GM23248 (cell line): ENCODE results near the gene C10orf71. TPM values are rescaled to one million over a fixed set of nuclear protein-coding genes. Genes with fewer than 3 reads are reported as not detected.

Experiments used
- DNase-seq: peaks from one replicate; pipeline ENCODE4 v3.0.0-alpha.2; 2015
- H2AFZ ChIP-seq: fragments of 200-600 bp; sonication (generic); 2 replicates; pipeline ENCODE4 v1.6.1; 2016; ENCODE audit warnings: antibody characterized with exemption
- H3F3A ChIP-seq: fragments of 200-600 bp; sonication (generic); 2 replicates; pipeline ENCODE4 v1.6.1; 2016; ENCODE audit warnings: mild to moderate bottlenecking, antibody characterized with exemption, mixed run types; ENCODE audit not compliant: insufficient read depth
- H3K27ac ChIP-seq: fragments of 200-600 bp; sonication (generic); 2 replicates; pipeline ENCODE4 v1.5.1; 2016; ENCODE audit warnings: mild to moderate bottlenecking
- H3K27me3 ChIP-seq: fragments of 200-600 bp; sonication (generic); replicated peaks from 2 replicates; pipeline ENCODE4 v1.6.1; 2016; ENCODE audit warnings: mild to moderate bottlenecking; ENCODE audit not compliant: insufficient read depth
- H3K36me3 ChIP-seq: fragments of 200-600 bp; sonication (generic); 2 replicates; pipeline ENCODE4 v1.6.1; 2016; ENCODE audit warnings: low read depth, mild to moderate bottlenecking
- H3K4me1 ChIP-seq: fragments of 200-600 bp; sonication (generic); 2 replicates; pipeline ENCODE4 v1.6.1; 2016; ENCODE audit warnings: mild to moderate bottlenecking; ENCODE audit not compliant: insufficient read depth
- H3K4me2 ChIP-seq: fragments of 200-600 bp; sonication (generic); one replicate; pipeline ENCODE4 v1.6.1; 2016; ENCODE audit warnings: mild to moderate bottlenecking; ENCODE audit not compliant: unreplicated experiment
- H3K4me3 ChIP-seq: fragments of 200-600 bp; sonication (generic); 2 replicates; pipeline ENCODE4 v1.5.1; 2016; ENCODE audit warnings: mild to moderate bottlenecking
- H3K79me2 ChIP-seq: fragments of 200-600 bp; sonication (generic); 2 replicates; pipeline ENCODE4 v1.6.1; 2016; ENCODE audit warnings: mild to moderate bottlenecking; ENCODE audit not compliant: insufficient read depth
- H3K9ac ChIP-seq: fragments of 200-600 bp; sonication (generic); 2 replicates; pipeline ENCODE4 v1.6.1; 2016; ENCODE audit warnings: mild to moderate bottlenecking
- H3K9me2 ChIP-seq: fragments of 200-600 bp; sonication (generic); 2 replicates; pipeline ENCODE4 v1.6.1; 2016; ENCODE audit warnings: mixed run types, mild to moderate bottlenecking, moderate library complexity; ENCODE audit not compliant: insufficient read depth
- H3K9me3 ChIP-seq: fragments of 200-600 bp; sonication (generic); one replicate; pipeline ENCODE4 v1.6.1; 2017; ENCODE audit warnings: low read depth
- H4K20me1 ChIP-seq: fragments of 200-600 bp; sonication (generic); 2 replicates; pipeline ENCODE4 v1.6.0; 2016; ENCODE audit not compliant: insufficient read depth
- EZH2 ChIP-seq: fragments of 200-600 bp; sonication (generic); IDR thresholded peaks from 2 replicates; pipeline ENCODE4 v1.6.1; 2018; ENCODE audit warnings: antibody characterized with exemption, mild to moderate bottlenecking; ENCODE audit not compliant: insufficient read depth, poor library complexity, severe bottlenecking
- EZH2phosphoT487 ChIP-seq: fragments of 200-600 bp; sonication (generic); IDR thresholded peaks from 2 replicates; pipeline ENCODE4 v1.6.1; 2018; ENCODE audit warnings: antibody characterized with exemption, moderate library complexity, mild to moderate bottlenecking, low read depth; ENCODE audit not compliant: insufficient read depth
- WGBS, 2 experiments: methylation state at CpG; one replicate each; pipeline ENCODE4 v1.1.6; 2015 to 2017; ENCODE audit warnings: low lambda C conversion rate in 2 of 2, low coverage in 1 of 2; ENCODE audit errors: missing lambda C conversion rate in 2 of 2; 5-methylcytosine and 5-hydroxymethylcytosine counted together
- in situ Hi-C: fragments of 300-500 bp; cut with MboI; formaldehyde crosslinking; loops from 2 replicates; pipeline ENCODE4 v1.15.0; 2020
- polyA plus RNA-seq: library from polyadenylated mRNA; unstranded; fragments of >200 nt; fragmentation: Nextera tagmentation; extraction: Ambion mirVana; gene quantifications from 2 replicates; pipeline ENCODE4 v1.2.1, GENCODE V29; 2016
- total RNA-seq: library from RNA; depleted of rRNA; stranded (reverse); fragments of >200 nt; shearing (Covaris generic); gene quantifications from 2 replicates; pipeline ENCODE4 v1.2.3, GENCODE V29; 2014

Gene C10orf71
- total and polyA plus RNA-seq, 2 experiments from 2014 or later: not detected

DNA sequence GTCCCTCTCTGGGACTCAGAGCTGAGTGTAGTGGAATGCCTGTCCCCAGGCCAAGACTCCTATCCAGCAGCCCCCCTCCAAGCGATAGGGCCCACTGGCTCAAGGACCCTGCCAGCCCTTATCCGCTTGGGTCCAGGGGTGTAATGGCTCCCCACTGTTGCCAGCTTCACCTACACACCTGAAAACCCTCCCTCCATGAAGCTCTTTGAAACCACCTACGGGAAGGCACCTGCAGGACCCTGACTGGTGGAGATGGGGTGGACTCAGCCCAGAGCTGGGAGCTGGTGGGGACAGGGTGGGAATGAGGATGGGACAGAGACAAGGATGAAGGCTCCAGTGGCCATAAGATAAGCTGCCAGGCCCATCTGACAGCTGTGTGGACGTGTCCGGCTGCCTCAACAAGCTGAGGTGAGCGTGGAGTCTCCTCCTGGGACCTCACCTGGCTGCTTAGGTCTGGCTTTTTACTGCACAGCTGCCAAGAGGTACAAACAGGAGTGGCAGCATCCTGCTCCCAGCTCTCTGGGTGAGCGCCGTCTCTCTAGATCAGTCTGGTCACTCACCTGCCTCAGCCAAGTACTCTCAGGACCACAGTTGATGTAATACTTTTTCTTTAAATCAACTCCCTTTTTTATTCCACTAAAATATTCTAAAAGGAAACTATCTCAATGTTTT is 55.1 kb downstream of the C10orf71 start:
- Histone ChIP-seq H3K4me1 (no peaks in the 10 kb centered on the region), H3K9ac (no peak overlapping the region), H2AFZ (no peak overlapping the region), H3K27me3 (peaks cover 14% of the 10 kb centered on the region; the same call in 1 of the 2 replicates), H3K4me2 (no peak overlapping the region), H4K20me1 (no peaks in the 10 kb centered on the region), H3K27ac (no peak overlapping the region), H3K36me3 (no peaks in the 10 kb centered on the region), H3K9me2 (no peaks in the 10 kb centered on the region), H3K4me3 (no peak overlapping the region), H3K79me2 (no peaks in the 10 kb centered on the region), H3K9me3 (no peaks in the 10 kb centered on the region), H3F3A (no peaks in the 10 kb centered on the region)
- TF ChIP-seq EZH2: no peak
- TF ChIP-seq EZH2phosphoT487: no peak
- DNase-seq: no peak
- 54 to 60% methylated on average over 7 to 8 of the region's 8 CpGs for WGBS, 2 experiments
- in situ Hi-C loops: no loop called here

DNA sequence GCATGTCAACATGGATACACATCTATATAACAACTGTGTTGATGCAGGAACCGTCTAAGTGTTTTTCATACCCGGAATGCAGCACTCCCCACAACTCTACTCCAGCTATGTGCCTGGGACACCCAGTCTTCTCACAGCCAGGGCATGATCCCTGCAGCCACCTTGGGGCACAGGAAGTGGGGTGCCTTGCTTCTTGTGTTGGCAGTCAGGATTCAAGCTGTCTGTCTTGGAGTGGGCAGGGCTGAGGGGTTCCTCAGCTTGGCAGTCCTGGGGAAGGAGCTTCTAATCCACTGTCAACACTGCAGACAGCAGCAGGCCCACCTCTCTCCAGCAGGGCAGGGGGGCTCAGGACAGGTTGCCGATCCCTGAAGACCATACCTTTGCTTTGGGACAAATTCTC is 55.6 kb downstream of the C10orf71 start:
- H3K4me2 ChIP-seq: no peak overlapping the region
- DNase-seq: no peak
- H3K4me3 ChIP-seq: no peak overlapping the region
- no peaks in the 10 kb centered on the region for H3K9me2 ChIP-seq
- H3K27ac ChIP-seq: no peak overlapping the region
- H2AFZ ChIP-seq: no peak overlapping the region
- WGBS, 2 experiments: 64 to 70% methylated on average over 3 of the region's 3 CpGs
- in situ Hi-C loops: no loop called here
- no peaks in the 10 kb centered on the region for H4K20me1 ChIP-seq
- H3F3A ChIP-seq: no peaks in the 10 kb centered on the region
- H3K27me3 ChIP-seq: peaks cover 14% of the 10 kb centered on the region; the same call in 1 of the 2 replicates
- no peaks in the 10 kb centered on the region for H3K4me1 ChIP-seq
- TF ChIP-seq EZH2phosphoT487 (no peak), EZH2 (no peak)
- H3K79me2 ChIP-seq: no peaks in the 10 kb centered on the region
- H3K9ac ChIP-seq: no peak overlapping the region
- H3K9me3 ChIP-seq: no peaks in the 10 kb centered on the region
- H3K36me3 ChIP-seq: no peaks in the 10 kb centered on the region

DNA sequence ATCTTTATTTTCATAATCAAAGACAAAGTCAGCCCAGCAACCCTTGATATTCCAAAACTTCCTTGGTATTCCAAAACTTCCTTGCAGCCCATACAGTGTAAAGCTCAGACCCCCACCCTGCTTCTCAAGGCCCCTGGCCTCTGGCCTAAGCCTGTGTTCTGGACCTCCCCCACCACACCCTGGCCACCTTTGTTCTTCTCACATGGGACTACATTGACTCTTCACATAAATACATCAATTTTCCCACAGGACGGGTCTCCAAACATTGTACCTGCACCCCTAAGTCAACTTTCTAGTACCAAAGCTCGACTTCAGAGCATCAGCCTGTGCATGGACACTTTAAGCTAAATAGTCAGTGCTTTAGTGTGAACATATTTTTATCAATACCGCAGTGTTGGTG is 56.3 kb downstream of the C10orf71 start:
- WGBS, 2 experiments: 24 to 26% methylated on average over 3 of the region's 3 CpGs
- Histone ChIP-seq H3K9ac (no peak overlapping the region), H3K4me2 (no peak overlapping the region), H3K9me3 (no peaks in the 10 kb centered on the region), H2AFZ (no peak overlapping the region), H3K9me2 (no peaks in the 10 kb centered on the region), H3K79me2 (no peaks in the 10 kb centered on the region), H3F3A (no peaks in the 10 kb centered on the region), H3K4me3 (no peak overlapping the region), H3K4me1 (no peaks in the 10 kb centered on the region), H4K20me1 (no peaks in the 10 kb centered on the region), H3K27ac (no peak overlapping the region), H3K27me3 (peaks cover 14% of the 10 kb centered on the region; the same call in 1 of the 2 replicates), H3K36me3 (no peaks in the 10 kb centered on the region)
- no peak for DNase-seq
- in situ Hi-C loops: no loop called here
- TF ChIP-seq EZH2phosphoT487: no peak
- no peak for TF ChIP-seq EZH2

DNA sequence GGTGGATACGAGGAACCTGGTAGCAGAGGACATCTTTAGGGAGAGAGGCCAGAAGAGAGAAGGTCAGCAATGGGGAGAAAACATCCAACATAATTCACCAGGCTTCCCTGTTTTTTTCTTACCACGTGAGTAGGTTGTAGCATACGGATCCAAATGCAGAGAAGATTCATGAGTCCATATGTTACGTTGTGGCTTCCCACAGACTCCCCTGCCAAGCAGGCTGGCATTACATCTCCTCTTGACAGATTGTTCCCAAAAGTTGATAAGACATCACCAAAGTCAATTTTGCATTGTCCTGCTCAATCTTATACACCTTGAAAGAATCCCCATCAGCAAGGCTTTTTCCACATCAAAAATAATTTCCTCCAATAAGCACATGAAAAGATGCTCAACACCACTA is 57.2 kb downstream of the C10orf71 start:
- no peak for DNase-seq
- WGBS, 2 experiments: 12 to 17% methylated on average over 4 of the region's 4 CpGs
- H3K27ac ChIP-seq: no peak overlapping the region
- in situ Hi-C loops: no loop called here
- peaks cover 14% of the 10 kb centered on the region; the same call in 1 of the 2 replicates for H3K27me3 ChIP-seq
- no peaks in the 10 kb centered on the region for H3K4me1 ChIP-seq
- H3K9me3 ChIP-seq: no peaks in the 10 kb centered on the region
- TF ChIP-seq EZH2 (no peak), EZH2phosphoT487 (no peak)
- no peaks in the 10 kb centered on the region for H3K9me2 ChIP-seq
- H3K79me2 ChIP-seq: no peaks in the 10 kb centered on the region
- no peak overlapping the region for H3K4me3 ChIP-seq
- H2AFZ ChIP-seq: no peak overlapping the region
- no peak overlapping the region for H3K4me2 ChIP-seq
- H3F3A ChIP-seq: no peaks in the 10 kb centered on the region
- H3K9ac ChIP-seq: no peak overlapping the region
- H4K20me1 ChIP-seq: no peaks in the 10 kb centered on the region
- no peaks in the 10 kb centered on the region for H3K36me3 ChIP-seq
